Measurements from ENCODE around the gene TMEM97. TPM values are rescaled to one million over a fixed set of nuclear protein-coding genes. Genes with fewer than 3 reads are reported as not detected.
A peak's percentile ranks its signal among the peaks of the same experiment; 100 is the strongest.

The TMEM97 gene
- total and polyA plus RNA-seq, 9 donors: 18.7 to 93.0 (median 26.0) TPM

DNA sequence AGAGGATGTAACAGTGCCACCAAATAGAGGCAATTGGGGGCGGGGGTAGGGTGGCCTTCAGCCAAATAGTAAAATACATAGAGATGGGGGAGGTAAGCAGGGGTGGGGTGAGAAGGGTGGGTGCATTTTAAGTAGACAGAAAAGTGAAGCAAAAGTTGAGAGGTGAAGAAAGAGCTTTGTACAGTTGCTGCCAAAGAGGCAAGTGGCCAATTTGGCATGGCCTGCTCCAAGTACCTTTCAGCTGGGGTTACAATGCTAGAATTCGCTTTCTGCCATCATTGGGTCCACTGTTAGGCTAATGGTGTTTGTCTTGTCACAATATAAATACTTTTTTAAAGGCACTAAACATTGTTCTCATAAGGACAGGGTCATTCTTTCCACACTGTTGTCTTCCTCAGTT lies 5.2 kb upstream of the TMEM97 start:
- no peaks in the 10 kb centered on the region for H3K27me3 ChIP-seq
- intact Hi-C loops (cut with DNase I): no loop called here
- H3K9me3 ChIP-seq: no peaks in the 10 kb centered on the region
- H3K27ac ChIP-seq: no peak overlapping the region
- TF ChIP-seq, protein P1, sequence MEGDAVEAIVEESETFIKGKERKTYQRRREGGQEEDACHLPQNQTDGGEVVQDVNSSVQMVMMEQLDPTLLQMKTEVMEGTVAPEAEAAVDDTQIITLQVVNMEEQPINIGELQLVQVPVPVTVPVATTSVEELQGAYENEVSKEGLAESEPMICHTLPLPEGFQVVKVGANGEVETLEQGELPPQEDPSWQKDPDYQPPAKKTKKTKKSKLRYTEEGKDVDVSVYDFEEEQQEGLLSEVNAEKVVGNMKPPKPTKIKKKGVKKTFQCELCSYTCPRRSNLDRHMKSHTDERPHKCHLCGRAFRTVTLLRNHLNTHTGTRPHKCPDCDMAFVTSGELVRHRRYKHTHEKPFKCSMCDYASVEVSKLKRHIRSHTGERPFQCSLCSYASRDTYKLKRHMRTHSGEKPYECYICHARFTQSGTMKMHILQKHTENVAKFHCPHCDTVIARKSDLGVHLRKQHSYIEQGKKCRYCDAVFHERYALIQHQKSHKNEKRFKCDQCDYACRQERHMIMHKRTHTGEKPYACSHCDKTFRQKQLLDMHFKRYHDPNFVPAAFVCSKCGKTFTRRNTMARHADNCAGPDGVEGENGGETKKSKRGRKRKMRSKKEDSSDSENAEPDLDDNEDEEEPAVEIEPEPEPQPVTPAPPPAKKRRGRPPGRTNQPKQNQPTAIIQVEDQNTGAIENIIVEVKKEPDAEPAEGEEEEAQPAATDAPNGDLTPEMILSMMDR (IDR thresholded peaks at IDR 0.05): no peak
- TF ChIP-seq EP300 (IDR thresholded peaks at IDR 0.05) (no peak), POLR2A (IDR thresholded peaks at IDR 0.05) (no peak)
- no peak for DNase-seq
- 77 to 88% (median 88%) methylated on average over 2 of the region's 2 CpGs for WGBS, 3 donors
- no peaks in the 10 kb centered on the region for H3K36me3 ChIP-seq
- H3K4me1 ChIP-seq (ENCODE audit: insufficient read depth): peaks cover 5% of the 10 kb centered on the region
- no peak overlapping the region for H3K4me3 ChIP-seq

DNA sequence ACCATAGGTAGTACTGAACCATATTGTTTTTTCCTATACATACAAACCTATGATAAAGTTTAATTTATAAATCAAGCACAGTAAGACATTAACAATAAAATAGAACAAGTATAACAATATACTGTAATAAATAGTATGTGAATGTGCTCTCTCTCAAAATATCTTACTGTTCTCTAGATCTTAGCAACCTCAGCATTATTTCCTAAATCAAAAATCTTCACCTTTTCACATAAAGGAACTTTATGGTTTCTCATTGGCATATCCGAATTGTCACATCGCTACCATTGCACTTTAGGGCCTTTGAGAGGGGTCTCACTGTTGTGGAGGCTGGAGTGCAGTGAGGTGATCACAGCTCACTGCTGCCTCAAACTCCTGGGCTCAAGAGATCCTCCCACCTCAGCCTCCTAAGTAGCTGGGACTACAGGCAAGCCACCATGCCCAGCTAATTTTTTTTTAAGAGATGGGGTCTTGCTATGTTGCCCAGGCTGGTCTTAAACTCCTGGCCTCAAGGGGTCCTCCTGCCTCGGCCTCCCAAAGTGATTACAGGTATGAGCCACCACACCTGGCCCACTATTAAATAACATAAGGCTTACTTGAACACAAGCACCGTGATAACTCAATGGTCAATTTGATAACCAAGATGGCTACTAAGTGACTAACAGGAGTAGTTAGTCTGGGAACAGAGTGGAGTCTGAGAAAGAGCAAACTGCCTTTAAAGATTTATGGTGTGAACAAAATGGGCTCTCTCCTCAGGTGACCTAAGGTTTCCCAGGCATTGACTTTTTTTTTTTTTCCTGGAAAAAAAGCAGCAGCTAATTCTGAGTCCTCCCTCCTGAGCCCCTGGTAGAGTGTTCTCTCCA lies 2.9 kb upstream of the TMEM97 start:
- intact Hi-C loops (cut with DNase I): no loop called here
- peaks cover 6% of the 10 kb centered on the region for H3K4me1 ChIP-seq (ENCODE audit: insufficient read depth)
- H3K4me3 ChIP-seq: no peak overlapping the region
- DNase-seq: no peak
- WGBS, 3 donors: 94% methylated on average over 4 of the region's 4 CpGs
- H3K36me3 ChIP-seq: no peaks in the 10 kb centered on the region
- no peak for TF ChIP-seq POLR2A (IDR thresholded peaks at IDR 0.05)
- no peak for TF ChIP-seq EP300 (IDR thresholded peaks at IDR 0.05)
- TF ChIP-seq, protein P1 (IDR thresholded peaks at IDR 0.05): no peak
- no peaks in the 10 kb centered on the region for H3K27me3 ChIP-seq
- no peak overlapping the region for H3K27ac ChIP-seq
- H3K9me3 ChIP-seq: no peaks in the 10 kb centered on the region

GRCh38 chr17:28317099-28317965 lies 1.7 kb upstream of the TMEM97 start:
- Histone ChIP-seq H3K4me1 (ENCODE audit: insufficient read depth) (peaks cover 6% of the 10 kb centered on the region), H3K27ac (no peak overlapping the region), H3K36me3 (no peaks in the 10 kb centered on the region), H3K27me3 (no peaks in the 10 kb centered on the region), H3K9me3 (no peaks in the 10 kb centered on the region), H3K4me3 (no peak overlapping the region)
- TF ChIP-seq POLR2A (IDR thresholded peaks at IDR 0.05) (no peak), EP300 (IDR thresholded peaks at IDR 0.05) (no peak)
- TF ChIP-seq, protein P1 (IDR thresholded peaks at IDR 0.05): no peak
- intact Hi-C loops (cut with DNase I): no loop called here
- 82% methylated on average over 21 of the region's 21 CpGs for WGBS, 3 donors
- no peak for DNase-seq

- peak in 1 of 5 donors; percentile 41 for DNase-seq
- WGBS, 3 donors: 8 to 12% (median 11%) methylated on average over 40 of the region's 40 CpGs
- Histone ChIP-seq H3K27ac (peak overlapping the region in 1 of 2 donors; percentile 16), H3K4me1 (ENCODE audit: insufficient read depth) (peaks cover 6% of the 10 kb centered on the region), H3K27me3 (no peaks in the 10 kb centered on the region), H3K9me3 (no peaks in the 10 kb centered on the region), H3K36me3 (no peaks in the 10 kb centered on the region), H3K4me3 (peak overlapping the region; percentile 50)
- intact Hi-C loops (cut with DNase I): no loop called here
- TF ChIP-seq EP300 (IDR thresholded peaks at IDR 0.05) (no peak), POLR2A (IDR thresholded peaks at IDR 0.05) (no peak)
- TF ChIP-seq, protein P1 (IDR thresholded peaks at IDR 0.05): no peak
These were observed 838 bp upstream of the TMEM97 start for GRCh38 chr17:28317966-28318758.

Measured in ovary (tissue), 9 donors.